Measurements from ENCODE around the gene SAP30BP.
A peak's percentile ranks its signal among the peaks of the same experiment; 100 is the strongest.

Gene SAP30BP

GRCh38 chr17:75720656-75721462 lies 53.7 kb downstream of the SAP30BP start, which contains the start of gene ITGB4:
TSS of gene ITGB4 (plus strand) at chr17:75721459. CDS start at chr17:75724704, 3,245 bp downstream.
- no peak for DNase-seq (ENCODE audit: low spot score)

GRCh38 chr17:75721463-75722011 lies 54.4 kb downstream of the SAP30BP start:
- no peak for DNase-seq (ENCODE audit: low spot score)

- no peak for DNase-seq (ENCODE audit: low spot score)
Observed at GRCh38 chr17:75722076-75722475, 54.9 kb downstream of the SAP30BP start.

GRCh38 chr17:75722542-75723095 lies 55.5 kb downstream of the SAP30BP start:
- DNase-seq (ENCODE audit: low spot score) = no peak

- DNase-seq (ENCODE audit: low spot score) = no peak
Observed at GRCh38 chr17:75723171-75723930, 56.2 kb downstream of the SAP30BP start.

- no peak for DNase-seq (ENCODE audit: low spot score)
Observed at GRCh38 chr17:75724016-75725003, 57.2 kb downstream of the SAP30BP start.

- no peak for DNase-seq (ENCODE audit: low spot score)
Observed at GRCh38 chr17:75725504-75725903, 58.4 kb downstream of the SAP30BP start.

- no peak for DNase-seq (ENCODE audit: low spot score)
Observed at GRCh38 chr17:75727391-75727790, 60.3 kb downstream of the SAP30BP start.

- no peak for DNase-seq (ENCODE audit: low spot score)
Observed at GRCh38 chr17:75729351-75729750, 62.2 kb downstream of the SAP30BP start.

GRCh38 chr17:75730065-75730464 lies 62.9 kb downstream of the SAP30BP start:
- DNase-seq (ENCODE audit: low spot score) = no peak

- no peak for DNase-seq (ENCODE audit: low spot score)
Observed at GRCh38 chr17:75731086-75731715, 64.1 kb downstream of the SAP30BP start.

GRCh38 chr17:75731716-75732498 lies 64.8 kb downstream of the SAP30BP start:
- DNase-seq (ENCODE audit: low spot score) = no peak

- DNase-seq (ENCODE audit: low spot score) = no peak
Observed at GRCh38 chr17:75733471-75733870, 66.3 kb downstream of the SAP30BP start.

- DNase-seq (ENCODE audit: low spot score) = no peak
Observed at GRCh38 chr17:75734674-75735294, 67.6 kb downstream of the SAP30BP start.

- no peak for DNase-seq (ENCODE audit: low spot score)
Observed at GRCh38 chr17:75736173-75736835, 69.2 kb downstream of the SAP30BP start.

GRCh38 chr17:75737133-75737962 lies 70.2 kb downstream of the SAP30BP start:
- no peak for DNase-seq (ENCODE audit: low spot score)

- peak; percentile 50 for DNase-seq (ENCODE audit: low spot score)
Observed at GRCh38 chr17:75738218-75738802, 71.2 kb downstream of the SAP30BP start.

- no peak for DNase-seq (ENCODE audit: low spot score)
Observed at GRCh38 chr17:75739174-75739573, 72.0 kb downstream of the SAP30BP start.
